GF-D8 (cell line): Measurements from ENCODE around the gene LSM12.
A peak's percentile ranks its signal among the peaks of the same experiment; 100 is the strongest.
"Not testable (repeated sequence)": the region's sequence is repeated elsewhere in the genome, so short reads cannot be mapped to it uniquely, and the experiment has no call there.

ENCODE experiments used
- DNase-seq: peaks from one replicate; lab custom pipeline; 2025; lab: John Stamatoyannopoulos, UW

LSM12 gene

GRCh38 chr17:44007346-44008204 is 58.9 kb downstream of the LSM12 start:
- DNase-seq: no peak

DNA sequence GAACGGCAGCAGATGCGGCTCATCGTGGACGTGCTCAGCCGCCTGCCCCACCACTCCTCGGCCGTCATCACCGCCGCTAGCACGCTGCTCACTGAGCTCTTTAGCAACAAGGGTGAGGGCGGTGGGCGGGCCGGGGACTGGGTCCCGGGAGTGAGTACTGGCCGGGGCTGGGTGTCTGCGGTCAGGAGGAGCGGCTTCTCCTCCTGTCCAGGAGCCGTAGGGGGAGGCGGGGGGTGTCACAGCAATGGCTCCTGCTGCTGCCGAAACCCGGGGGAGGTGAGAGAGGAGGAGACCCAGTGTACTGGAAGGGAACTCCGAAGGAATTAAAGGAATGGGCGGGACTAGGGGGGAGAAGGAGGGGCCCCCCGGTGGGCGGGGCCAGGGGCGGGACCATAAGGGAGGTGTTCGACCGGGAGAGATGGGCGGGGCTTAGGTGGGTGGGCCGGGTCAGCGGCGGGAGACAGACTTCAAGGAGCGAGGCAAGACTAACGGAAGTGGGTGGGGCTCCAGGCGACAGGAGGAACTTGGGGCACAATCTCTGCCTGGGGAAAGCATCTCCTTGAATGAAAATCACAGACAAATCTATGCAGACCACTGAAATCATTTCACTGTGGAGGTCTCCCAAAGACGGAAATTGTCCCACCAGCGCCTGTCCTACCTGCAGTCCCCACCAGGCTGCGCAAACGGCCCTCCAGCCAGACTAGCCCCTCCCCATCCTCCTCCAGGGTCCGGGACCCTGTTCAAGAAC is 59.7 kb downstream of the LSM12 start:
- DNase-seq: peak; percentile 83

GRCh38 chr17:44006272-44006597 is 60.2 kb downstream of the LSM12 start:
- no peak for DNase-seq

- DNase-seq: no peak
Observed at GRCh38 chr17:44005527-44006271, 60.8 kb downstream of the LSM12 start.

- no peak for DNase-seq
Observed at GRCh38 chr17:44004761-44005526, 61.5 kb downstream of the LSM12 start.

DNA sequence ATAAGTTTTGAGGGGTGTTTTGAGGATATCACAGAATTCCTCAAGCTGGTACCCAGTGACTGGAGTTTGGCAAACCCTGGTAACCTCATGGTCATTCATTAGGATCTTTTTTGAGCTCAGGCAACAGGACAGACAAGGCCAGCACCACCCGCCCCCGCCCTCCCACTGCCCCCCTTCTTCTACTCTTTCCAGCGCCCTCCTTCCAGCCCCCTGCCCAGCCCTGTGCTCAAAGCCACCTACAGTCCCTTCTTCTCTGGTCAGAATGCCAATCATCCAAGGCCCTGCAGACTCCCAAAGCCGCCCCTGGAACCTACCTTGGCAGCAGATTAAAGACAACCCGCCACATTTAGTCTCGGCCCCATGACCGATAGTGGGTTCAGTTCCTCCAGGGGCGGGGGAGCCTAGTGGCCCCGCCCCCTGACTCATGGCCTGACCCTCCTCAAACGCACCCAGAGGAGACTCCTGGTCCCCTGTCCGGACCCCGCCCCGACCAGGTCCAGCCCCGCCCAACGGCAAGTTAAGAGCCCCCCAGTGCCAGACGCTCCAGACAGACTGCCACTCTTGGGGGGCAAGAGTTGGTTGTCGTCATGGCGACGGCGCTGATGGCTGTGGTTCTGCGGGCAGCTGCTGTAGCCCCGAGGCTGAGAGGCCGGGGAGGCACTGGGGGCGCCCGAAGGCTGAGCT is 62.3 kb downstream of the LSM12 start, which contains the start of gene NAGS:
TSS of gene NAGS (plus strand) at position 546 of the 684 bp plus-strand sequence. CDS start at position 588, 42 bp downstream.
- no peak for DNase-seq

DNA sequence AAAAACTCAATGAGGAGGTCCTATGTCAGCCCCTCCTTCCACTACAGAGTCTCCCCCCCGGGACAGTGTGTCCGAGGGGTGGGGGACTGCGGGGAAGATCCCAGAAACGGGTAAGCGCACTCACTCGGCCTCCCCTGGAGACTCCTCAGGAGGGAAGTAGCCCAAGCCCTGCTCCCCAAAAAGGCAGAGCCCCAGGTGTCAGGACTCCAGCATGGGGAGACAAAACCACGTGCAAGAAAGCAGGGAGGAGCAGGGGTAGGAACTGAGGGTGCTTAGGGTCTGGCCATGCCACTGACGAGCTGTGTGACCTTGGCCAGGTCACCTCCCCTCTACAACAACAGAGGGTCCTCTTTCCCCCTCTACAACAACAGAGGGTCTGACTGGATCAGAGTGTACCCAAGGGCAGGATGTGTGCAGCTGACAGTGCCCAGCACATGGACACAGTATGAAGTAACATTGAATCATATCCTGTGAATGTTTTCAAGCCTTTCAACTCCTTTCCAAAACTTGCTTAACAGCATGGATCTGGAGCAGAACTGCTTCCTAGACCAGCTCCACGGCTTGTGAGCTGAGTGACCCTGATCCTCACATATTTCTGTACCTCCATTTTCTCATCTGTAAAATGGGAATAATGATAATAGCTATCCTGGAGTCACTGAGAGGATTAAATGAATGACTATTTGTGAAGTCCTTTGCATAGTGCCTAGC is 64.2 kb downstream of the LSM12 start:
- no peak for DNase-seq

- DNase-seq: no peak
Observed at GRCh38 chr17:44001461-44001920, 65.0 kb downstream of the LSM12 start.

DNA sequence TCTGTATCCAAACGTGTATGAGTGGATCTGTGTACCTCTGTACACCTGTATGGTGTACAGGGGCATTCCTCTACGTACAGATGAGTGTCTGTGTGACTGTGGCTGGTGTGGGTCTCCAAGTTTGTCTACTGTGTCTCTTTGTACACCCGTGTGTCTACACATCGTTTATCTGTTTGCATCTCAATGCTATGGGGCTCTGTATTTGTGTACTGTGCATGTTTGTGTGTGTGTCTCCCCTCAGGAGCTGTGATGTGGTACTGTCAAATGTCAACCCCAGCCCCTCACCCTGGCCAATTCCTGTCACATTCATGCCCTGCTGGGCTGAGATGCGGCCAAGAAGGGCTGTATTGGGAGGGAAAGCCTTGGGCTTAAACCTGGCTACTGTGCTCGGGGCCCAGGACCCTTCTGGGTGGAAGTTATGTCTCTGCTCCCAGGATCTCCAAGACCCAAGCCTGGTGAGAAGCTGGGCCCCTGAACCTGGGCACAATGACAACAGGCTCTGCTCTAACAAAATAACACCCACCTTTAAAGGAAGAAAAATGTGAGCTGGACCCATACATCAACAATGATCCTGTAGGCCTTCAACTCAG is 65.5 kb downstream of the LSM12 start:
- DNase-seq: no peak

- no peak for DNase-seq
Observed at GRCh38 chr17:44000141-44000860, 66.2 kb downstream of the LSM12 start.

DNA sequence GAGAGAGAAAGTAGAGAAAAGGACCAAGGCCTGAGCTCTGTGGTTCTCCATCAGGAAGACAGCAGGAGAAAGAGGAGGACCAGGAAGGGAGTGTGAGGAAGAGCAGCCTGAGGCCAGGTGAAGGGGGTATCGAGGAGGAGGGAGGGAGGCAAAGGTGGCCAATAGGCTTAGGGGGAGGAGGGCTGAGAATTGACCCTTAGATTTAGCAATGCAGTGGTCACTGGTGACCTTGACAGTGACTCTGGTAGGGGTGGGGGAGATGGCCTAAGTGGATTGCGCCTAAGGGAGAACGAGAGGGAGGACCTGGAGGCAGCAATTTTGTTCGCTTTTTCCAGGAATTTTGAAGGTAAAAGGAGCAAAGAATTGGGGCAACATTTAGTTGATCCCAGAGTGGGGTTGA is 67.4 kb downstream of the LSM12 start:
- no peak for DNase-seq

DNA sequence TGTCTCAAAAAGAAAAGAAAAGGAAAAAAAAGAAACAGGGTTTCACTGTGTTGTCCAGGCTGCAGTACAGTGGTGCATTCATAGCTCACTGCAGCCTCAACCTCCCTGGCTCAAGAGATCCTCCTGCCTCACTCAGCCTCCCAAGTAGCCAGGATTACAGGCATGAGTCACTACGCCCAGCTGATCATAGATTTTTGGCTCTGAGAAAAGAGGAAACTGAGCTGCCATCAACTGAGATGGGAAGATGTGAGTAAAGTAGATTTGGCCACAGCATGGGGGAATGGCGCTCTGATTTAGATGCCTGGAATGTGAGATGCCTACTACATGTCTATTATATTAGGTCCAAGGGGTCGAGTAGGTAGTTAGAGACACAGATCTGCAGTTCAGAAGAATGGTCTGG is 67.9 kb downstream of the LSM12 start:
- no peak for DNase-seq

DNA sequence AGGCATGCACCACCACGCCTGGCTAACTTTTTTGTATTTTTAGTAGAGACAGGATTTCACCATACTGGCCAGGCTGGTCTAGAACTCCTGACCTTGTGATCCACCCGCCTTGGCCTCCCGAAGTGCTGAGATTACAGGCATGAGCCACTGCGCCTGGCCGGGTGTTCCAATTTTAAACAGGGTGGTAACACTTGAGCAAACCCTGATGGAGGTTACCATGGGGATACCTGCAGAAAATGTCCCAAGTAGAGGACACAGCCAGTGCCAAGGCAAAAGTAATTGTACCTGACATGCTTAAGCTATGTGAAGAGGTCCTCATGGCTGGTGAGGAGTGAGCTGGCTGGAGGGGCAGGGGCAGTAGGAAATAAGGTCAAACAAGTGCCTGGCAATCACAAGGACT is 69.3 kb downstream of the LSM12 start:
- not testable (repeated sequence) for DNase-seq

DNA sequence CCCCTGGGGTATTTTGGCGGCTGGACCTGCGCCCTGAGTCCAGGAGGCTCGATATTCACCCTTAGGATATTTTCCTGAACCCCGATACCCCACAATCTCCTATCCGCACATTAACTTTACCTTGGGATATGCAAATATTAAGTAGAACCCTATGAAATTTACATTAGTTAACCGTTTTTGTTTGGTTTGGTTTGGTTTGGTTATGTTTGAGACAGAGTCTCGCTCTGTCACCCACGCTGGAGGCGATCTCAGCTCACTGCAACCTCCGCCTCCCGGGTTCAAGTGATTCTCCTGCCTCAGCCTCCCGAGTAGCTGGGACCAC is 71.4 kb downstream of the LSM12 start:
- DNase-seq: no peak

- peak; percentile 1 for DNase-seq
Observed at GRCh38 chr17:43994272-43995149, 72.0 kb downstream of the LSM12 start.

DNA sequence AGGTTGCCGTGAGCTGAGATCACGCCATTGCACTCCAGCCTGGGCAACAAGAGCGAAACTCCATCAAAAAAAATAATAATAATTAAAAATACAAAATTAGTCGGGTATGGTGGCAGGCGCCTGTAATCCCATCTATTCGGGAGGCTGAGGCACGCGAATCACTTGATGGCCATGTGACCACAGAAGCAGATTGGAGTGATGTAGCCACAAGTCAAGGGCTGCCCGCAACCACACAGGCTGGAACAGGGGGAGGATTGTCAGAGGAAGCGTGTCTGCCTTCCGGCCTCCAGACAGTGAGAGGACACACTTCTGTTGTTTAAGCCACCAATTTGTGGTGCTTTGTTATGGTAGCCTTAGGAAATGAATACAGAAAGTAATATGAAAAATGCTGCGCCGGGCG is 73.8 kb downstream of the LSM12 start:
- no peak for DNase-seq

DNA sequence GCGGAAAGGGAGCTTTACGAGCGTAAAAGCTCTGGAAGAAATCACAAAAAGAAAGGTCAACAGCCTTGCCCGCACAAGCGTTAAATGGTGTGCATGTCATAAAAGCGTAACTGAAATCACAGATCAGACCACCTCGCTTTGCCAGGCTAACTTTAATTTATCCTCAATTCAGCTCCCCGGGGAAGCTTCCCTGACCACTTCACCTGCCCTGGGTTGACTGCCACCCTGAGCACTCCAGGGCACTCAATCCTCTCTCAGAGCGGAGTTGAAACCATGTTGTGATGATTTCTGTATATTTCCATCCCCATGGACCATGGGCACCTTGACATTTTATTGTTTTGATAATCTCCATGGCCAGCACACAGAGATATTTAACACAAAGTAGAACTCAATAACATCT is 78.2 kb downstream of the LSM12 start:
- DNase-seq: no peak
